GM23248 (cell line): ENCODE results near the gene RBM19.

ENCODE experiments used
- EZH2 ChIP-seq: fragments of 200-600 bp; sonication (generic); IDR thresholded peaks from 2 replicates; pipeline ENCODE4 v1.6.1; 2018; ENCODE audit warnings: antibody characterized with exemption, mild to moderate bottlenecking; ENCODE audit not compliant: insufficient read depth, poor library complexity, severe bottlenecking
- EZH2phosphoT487 ChIP-seq: fragments of 200-600 bp; sonication (generic); IDR thresholded peaks from 2 replicates; pipeline ENCODE4 v1.6.1; 2018; ENCODE audit warnings: antibody characterized with exemption, moderate library complexity, mild to moderate bottlenecking, low read depth; ENCODE audit not compliant: insufficient read depth

DNA sequence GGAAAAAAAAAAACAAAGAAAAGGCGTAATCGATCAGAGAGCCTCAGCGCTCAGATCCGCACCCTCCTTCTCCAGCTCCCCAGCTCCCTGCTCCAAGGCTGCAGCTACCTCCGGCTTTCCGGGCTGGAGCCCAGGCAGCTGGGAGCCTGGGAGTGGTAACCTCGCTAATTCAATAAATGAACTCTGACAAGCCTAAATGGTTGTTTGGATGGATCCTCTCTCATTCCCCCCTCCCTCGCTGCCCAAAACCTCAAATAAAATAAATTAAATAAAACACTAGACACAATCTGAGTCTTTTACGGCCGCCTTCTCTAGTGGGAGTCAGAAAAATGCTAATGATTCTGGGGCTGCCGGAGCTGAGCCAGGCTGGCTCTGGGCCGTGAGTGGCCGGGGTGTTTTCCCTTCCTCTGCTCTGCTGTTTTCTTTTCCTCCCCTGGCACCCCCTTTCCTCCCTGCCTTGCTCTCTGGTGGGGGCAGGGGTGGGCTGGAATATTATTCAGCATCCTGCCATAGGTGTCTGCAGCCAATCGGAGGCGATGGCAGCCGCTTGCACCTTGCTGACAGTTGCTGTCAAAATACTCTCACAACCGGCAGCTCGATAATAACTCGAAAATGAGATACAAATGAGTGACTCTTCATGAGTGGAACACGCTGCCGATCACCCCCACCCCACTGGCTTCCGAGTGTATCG is 76.1 kb downstream of the RBM19 start:
- no peak for TF ChIP-seq EZH2
- no peak for TF ChIP-seq EZH2phosphoT487
